ENCODE measurements around the gene PRDM10.

DNA sequence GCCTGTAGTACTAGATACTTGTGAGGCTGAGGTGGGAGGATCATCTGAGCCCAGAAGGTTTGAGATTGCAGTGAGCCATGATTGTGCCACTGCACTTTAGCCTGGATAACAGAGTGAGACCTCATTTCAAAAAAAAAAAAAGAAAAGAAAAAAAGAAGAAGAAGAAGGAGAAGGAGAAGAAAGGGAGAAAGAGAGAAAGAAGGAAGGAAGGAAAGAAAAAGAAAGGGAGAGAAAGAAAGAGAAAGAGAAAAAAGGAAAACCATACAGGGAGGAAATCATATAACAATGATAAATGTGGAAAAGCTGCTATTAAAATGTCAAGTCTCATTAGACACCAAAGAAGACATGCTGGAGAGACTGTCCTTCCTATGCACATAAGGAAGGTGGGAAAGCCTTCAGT lies 5.7 kb upstream of the PRDM10 start:
- TF ChIP-seq, protein P1, sequence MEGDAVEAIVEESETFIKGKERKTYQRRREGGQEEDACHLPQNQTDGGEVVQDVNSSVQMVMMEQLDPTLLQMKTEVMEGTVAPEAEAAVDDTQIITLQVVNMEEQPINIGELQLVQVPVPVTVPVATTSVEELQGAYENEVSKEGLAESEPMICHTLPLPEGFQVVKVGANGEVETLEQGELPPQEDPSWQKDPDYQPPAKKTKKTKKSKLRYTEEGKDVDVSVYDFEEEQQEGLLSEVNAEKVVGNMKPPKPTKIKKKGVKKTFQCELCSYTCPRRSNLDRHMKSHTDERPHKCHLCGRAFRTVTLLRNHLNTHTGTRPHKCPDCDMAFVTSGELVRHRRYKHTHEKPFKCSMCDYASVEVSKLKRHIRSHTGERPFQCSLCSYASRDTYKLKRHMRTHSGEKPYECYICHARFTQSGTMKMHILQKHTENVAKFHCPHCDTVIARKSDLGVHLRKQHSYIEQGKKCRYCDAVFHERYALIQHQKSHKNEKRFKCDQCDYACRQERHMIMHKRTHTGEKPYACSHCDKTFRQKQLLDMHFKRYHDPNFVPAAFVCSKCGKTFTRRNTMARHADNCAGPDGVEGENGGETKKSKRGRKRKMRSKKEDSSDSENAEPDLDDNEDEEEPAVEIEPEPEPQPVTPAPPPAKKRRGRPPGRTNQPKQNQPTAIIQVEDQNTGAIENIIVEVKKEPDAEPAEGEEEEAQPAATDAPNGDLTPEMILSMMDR (IDR thresholded peaks at IDR 0.05; ENCODE audit: low read length): no peak
- TF ChIP-seq EZH2 (IDR thresholded peaks at IDR 0.05; ENCODE audit: borderline replicate concordance, low read length): no peak

Data from OCI-LY1 (cell line).